NCI-H2171 (cell line): ENCODE measurements around the gene CLDN16.

Source experiments
- DNase-seq: peaks from one replicate; lab custom pipeline; 2025; lab: John Stamatoyannopoulos, UW

The CLDN16 gene, protein sequence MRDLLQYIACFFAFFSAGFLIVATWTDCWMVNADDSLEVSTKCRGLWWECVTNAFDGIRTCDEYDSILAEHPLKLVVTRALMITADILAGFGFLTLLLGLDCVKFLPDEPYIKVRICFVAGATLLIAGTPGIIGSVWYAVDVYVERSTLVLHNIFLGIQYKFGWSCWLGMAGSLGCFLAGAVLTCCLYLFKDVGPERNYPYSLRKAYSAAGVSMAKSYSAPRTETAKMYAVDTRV

DNA sequence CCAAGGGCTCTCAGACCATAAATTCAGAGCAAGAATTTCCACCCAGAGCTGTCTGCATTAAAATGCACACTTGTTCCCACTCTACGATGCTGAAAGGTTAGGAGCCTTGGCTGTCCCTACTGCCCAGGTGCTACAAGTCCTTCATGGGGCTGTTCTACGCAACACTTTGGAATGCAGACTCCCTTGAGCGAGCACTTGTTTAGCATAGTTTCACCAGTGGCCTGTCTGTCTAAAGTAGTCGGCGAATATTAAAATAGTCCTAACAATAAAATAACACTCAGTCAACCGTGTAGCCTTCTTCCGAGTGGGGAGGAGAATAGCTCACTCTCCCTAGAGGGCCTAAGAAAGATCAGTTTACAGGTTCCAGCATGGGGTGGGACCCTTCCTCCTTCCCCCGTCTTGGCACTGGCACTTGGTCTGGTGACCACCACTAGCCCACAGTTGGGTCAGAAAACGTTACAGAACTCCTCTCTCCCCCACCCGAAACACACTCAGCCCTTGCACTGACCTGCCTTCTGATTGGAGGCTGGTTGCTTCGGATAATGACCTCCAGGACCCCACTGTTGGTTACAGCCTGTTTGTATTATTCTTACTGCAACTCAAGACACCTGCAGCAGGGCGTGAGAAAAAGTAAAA, at the start of gene CLDN16:
TSS of gene CLDN16 (plus strand) at position 586 of the 636 bp plus-strand sequence. CDS start 167 bp downstream, outside the sequence.
- no peak for DNase-seq

DNA sequence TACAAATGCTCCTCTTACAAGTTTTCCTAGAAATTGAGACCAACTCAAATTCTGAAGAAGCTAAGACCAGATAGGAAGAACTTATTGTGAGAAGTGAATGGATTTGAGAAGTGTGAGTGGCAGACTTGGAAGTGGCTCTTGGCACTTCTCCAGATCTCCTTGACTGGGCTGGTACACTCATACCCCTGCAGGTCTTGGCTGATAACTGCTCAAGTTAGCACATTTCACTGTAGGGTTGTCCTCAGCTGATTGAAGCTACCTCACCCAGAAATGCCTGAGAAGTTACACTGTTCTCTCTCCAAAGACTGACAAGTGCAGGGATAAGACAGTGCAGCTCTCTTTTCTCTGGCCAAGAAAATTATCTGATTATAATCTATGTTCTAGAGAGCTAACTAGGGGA, 49.2 kb upstream of the CLDN16 start:
- DNase-seq = no peak

DNA sequence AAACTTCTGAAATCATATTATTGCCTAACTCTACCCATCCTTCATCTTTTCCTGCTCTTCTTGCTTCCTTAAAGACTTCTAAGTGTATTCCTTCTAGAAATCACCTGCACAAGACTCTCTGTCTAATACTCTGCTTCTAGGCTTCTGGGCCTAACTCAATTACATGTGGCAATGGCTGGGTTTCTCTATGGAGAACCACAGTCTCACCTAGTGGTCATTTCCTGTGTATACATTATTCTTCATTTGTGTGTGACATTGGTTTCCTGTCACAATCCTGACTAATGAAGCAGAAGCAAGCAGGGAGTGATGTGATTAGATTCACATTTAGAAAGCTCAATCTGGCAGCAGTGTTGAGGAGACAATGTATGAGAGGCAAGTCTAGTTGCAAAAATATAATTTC, 48.8 kb upstream of the CLDN16 start:
- no peak for DNase-seq

DNA sequence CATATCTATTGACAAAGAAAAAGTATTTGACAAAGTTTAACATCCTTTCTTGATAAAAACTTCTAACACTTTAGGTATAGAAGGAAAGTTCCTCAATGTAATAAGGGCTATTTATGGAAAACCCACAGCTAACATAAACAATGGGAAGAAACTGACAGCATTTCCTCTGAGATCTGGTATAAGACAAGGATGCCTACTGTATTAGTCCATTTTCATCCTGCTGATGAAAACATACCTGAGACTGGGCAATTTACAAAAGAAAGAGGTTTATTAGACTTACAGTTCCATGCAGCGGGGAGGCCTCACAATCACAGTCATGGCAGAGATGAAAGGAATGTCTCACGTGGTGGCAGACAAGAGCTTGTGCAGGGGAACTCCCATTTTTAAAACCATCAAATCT, 47.9 kb upstream of the CLDN16 start:
- DNase-seq = no peak

DNA sequence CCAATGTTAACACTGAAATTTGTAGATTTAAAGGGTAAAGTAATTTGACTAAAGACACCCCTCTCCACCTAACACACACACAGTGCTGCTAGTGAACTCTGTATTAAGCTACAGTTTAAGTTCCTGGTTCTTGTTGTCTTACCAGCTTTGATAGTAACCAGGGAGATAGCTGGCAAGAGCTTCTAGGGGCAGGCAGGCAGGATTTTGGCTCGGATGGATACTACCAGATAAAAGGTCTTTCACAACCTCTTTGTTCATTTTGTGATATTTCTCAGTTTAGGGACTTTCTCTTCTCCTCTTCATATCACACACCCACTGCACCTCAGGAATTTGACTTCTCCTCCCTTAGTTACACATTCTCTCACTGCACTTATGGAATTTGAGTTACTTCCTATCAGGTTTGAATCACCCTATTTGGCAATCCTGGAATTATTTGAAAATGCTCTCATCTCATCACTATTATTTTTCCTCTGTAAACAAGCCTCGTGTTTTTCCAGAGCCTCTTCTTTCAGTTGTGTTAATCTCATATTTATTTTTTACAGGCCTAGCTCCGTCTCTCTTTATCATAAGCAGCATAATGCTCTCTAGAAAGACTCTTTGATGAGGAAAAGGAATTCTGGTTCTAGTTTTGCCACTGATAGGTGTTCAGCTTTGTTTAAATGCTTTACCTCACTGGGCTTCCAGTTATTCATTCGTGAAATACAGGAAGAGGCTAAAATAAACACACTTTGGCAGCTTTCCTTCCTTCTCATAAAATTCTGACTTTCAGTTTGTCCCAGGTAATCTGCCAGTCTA, 42.7 kb upstream of the CLDN16 start:
- no peak for DNase-seq

DNA sequence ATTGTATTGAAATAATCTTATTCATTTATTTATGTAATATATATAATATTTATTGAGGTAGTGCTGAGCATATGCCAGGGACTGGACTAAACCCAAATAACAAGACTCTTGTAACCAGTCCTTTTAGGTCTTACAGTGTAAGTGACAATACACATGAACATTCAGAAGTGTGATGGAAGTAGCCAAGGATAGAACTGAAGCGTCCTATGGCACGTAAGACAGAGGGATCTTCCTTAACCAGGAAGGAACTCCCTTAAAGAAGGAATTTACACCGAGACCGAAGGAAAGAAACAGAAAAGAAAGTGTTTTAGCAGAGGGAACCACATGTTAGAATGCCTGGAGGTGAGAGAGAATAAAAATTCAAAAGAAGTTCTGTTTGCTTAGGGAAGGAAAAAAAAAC, 42.1 kb upstream of the CLDN16 start:
- no peak for DNase-seq

DNA sequence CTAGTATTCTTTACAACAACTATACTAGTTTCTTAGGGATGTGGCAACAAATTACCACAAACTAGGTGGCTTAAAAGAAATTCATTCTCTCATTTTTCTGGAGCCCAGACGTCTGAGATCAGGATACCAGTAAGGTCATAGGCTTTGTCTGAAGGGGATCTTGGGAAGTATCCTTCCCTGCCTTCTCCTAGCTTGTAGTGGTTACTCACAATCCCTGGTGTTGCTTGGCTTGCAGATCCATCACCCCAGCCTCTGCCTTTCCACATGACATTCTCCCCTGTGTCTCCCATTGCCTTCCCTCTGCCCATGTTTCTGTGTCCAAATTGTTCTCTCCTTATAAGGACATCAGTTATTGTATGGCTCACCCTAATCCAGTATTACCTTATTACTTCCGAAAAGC, 41.4 kb upstream of the CLDN16 start:
- DNase-seq = no peak

DNA sequence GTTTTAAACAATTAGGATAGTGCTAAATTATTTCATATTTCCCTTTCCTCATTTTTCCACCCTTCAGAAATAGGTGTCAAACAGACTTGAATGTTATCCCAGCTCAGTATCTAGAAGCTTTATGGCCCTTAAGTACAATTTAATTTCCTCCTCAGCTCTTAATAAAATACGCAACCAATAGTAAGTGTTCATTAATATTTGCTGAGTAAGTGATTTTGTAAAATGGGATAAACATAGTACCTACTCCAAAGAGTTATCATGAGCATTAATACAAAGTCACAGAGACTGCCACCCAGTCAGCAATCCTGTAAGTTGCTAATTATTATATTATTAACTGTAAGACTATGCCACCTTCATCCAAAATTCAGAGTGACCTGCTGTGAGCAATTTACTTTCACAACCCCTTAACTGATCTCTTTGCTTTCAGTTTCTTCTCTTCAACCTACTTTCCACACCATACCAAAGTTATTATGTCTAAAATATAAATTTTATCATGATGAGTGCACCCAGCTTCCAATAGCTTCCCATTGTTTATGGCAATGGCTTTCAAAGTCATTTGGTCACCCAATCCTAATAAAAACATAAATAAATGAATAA, 35.0 kb upstream of the CLDN16 start:
- no peak for DNase-seq

DNA sequence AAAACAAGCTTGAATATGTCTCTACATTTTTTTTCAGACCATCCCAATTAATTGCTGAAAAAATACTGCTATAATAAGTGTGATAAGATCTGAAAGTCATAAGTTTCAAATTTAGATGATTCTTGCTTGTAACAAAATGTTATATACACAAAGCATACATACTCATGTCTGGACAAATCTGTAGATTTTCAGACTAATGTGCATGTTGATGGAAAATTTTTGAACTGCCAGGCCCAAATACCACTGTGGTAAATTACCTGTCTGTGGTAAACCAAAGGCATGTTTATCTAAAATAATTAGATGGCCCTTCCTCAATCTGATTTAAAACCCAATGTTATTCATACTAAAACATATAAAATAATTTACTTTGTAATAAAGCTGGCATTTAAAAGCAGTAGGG, 31.7 kb upstream of the CLDN16 start:
- no peak for DNase-seq

DNA sequence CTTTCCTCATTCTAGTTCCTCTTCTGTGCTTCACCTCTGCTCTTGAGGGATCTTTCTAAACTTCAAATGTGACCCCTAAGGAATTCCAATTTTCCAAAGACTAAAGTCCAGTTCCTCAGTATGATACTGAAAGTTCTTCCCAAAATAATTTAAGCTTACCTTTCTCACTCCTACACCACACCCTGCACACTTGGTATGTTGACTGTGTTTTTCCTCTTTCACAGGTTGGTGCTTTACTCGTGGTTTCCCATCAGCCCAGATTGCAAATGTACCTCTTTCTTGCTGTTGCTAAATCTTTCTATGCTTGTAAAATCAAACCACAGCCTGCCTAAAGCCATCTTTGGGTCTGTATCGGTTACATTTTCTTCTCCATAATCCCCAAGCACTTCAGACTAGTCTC, 30.5 kb upstream of the CLDN16 start:
- DNase-seq = no peak

DNA sequence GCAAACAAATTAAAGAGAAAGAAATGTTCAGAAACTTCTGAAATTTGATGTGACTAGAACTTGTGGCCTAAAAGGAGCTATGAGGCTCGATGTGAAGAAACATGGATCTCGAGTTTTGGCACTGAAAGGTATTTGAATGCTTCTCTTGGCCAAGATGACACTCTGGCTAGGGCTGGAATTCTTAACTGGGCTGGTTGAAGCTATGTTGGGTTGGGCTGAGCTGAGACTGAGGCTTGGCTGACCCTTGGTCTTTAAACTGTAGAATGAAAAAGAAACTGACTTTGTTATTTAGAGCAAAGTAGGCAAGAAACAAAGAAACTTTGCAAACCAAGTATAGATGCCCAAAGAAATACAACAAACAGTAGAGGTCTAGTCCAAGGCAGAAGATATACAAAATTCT, 28.1 kb upstream of the CLDN16 start:
- DNase-seq = no peak

DNA sequence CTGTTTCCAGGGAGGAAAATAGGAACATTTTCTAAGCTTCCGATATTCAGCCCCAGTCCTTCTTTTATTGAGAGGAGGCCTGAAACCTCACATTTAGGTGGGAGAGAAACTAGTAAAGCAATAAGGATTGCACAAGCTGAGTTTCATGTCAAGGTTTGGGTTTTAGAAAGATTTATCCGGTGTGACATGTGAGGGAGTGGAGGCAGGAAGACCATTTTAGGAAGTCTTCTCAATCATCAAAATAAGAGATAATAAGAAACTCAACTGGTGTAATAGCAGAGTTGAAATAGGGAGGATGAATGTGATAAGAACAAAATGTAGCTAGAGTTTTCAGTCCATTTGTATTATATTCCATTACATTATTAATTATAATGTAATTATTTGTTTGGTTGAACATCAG, 27.7 kb upstream of the CLDN16 start:
- no peak for DNase-seq

DNA sequence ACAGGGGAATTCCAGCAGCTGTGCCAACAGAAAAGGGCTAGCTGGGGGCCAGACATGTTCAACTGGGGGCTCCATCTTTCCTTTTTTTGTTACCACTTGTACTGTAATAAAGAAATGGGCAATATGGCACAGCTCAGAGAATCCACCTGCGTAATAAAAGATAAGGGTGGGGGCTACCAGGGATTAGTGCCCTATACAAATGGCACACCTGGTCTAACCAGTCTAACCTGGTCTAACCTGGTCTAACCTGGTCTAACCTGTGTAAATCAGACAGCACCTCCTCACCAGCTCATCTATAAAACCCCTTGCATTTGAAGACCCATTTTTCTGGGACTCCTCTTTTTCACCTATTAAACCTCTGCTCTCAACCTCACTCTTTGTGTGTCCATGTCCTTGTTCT, 26.2 kb upstream of the CLDN16 start:
- no peak for DNase-seq

DNA sequence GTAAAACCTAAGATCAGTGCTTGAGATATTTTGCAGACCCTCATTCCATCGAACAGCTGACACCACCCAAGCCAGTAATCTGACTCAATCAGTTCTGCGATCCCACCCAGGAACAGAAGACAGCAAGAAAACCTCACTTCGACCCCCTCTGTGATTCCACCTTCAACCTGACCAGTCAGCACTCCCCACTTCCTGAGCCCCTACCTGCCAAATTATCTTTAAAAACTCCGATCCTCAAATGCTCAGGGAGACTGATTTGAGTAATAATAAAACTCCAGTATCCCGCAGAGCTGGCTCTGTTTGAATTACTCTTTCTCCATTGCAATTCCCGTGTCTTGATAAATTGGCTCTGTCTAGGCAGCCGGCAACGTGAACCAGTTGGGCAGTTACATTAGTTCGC, 25.7 kb upstream of the CLDN16 start:
- DNase-seq = no peak

DNA sequence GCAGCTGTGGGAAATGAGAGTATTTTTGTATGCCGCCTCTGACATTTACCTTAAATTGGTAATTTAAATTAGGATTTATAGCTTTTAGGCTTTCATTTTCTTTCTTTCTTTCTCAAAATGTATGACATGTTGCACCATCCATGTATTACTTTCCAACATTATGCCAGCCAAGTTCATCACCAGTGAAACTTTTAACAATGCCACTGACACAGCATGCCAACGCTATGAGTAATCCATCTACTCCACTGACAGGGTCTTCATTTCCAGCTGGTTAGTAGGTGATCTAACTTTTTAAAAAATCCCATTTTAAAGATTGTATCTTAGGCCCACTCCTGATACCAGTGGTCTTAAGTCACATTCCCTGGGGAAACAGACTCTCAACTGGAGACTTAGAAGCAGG, 21.8 kb upstream of the CLDN16 start:
- DNase-seq = no peak

DNA sequence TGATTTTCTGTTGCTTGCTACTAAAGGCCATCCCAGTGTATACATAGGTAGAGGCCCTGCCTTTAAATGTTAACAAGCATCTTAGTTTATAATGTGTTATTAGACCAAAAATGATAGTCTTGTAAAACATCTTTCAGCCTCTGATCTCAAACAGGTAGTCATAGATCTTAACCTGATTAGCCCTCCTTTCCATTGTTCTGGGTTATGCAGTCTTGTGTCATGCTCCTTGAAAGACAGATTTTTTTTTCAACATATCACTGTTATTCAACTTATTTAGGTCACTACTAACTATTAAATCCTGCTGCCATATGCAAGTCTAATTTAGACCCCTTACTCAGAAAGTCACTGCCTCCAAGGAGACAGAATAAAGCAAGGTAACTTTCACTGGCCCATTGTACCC, 19.1 kb upstream of the CLDN16 start:
- DNase-seq = no peak

DNA sequence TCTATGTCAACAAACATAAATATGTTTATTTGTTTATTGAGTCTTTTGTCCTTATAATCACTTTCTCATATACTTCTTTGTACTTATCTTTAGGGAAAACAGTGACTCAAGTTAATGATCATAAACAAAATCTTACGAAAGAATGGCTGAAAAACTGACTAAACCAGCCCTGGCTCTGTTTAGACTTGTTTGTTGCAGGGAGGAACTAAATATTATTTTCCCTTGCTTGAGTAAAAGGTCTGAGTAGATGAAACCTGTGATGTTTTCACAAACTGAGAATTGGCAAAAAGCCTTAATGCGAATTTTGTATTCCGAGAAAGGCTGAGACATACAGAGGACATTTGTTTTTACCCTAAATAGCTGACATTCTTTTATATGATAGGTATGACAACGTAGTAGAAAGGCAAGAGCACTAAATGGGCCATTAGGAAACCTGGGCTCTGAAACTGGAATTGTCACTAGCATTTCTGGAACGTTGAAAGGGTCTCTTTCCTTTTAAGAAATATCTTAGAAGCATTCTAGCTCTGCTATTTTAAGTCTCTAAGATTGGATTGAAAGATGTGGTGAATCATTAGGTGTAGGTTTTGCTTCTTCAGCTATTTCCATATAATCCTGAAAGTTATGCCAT, 18.2 kb upstream of the CLDN16 start:
- DNase-seq = no peak

DNA sequence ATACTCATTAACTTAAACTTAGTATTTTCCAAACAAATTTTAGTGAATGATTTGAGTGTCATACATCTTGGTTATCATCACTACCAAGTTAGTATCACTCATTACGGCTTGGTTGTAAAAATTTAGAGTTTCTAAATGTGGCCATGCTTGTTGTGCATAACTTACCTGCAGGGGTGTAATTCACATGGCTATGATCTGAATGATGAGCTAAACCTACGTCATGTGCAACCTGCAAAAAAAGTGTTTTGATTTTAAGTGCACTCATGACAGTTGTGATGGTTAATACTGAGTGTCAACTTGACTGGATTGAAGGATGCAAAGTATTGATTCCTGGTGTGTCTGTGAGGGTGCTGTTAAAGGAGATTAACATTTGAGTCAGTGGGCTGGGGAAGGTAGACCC, 17.6 kb upstream of the CLDN16 start:
- DNase-seq = no peak

DNA sequence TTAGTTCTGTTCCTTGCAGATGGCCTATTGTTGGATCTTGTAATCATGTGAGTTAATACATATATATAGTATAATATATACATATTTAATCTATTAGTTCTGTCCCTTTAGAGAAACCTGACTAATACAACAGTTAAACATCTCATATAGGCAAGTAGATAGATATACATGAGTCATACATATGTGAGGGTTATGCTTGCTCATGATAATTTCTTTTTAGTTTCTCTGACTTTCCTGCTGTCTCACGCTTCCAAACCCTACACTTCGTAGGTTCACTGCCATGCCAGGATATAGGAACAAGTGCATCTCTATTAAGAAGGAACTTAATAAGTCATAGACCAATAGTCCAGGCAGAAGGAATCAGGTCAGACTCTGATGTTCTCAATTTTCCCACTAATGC, 16.8 kb upstream of the CLDN16 start:
- no peak for DNase-seq

DNA sequence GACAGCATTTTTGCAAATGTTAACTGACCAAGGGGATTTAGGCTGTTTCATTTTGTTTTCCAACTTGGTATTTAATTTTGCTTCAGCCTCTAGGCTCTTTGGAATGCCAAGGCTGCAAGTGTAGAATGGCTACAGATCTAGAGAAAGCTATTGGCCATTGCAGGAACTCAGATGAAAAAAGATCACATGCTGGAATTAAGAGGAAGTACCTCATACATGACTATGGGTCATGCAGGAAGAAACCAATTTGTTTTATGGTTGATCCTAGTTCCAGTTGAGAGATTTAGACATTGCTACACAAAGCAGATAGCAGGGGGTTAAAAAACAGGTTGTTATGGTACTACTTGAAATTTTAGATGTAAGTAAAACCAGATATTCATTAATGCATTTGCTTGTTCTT, 12.7 kb upstream of the CLDN16 start:
- DNase-seq = no peak

DNA sequence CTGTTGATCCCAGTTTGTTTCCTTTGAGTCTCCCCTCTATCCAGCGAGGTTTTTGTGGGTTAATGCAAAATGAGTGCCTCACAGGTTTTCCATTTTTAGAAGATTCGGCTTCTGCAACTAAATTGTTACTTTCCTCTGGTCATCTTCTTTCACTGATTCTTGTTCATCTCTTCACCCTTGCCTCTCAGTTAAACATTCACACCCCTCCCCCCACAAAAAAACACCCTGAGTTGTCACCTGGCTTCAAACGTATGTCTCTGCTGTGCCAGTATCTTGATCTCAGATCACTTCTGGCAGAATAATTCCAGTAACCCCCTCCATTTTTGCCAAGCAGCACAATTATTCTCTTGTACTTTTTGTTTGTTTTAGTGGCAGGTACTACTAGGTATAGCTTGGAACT, 12.3 kb upstream of the CLDN16 start:
- no peak for DNase-seq

DNA sequence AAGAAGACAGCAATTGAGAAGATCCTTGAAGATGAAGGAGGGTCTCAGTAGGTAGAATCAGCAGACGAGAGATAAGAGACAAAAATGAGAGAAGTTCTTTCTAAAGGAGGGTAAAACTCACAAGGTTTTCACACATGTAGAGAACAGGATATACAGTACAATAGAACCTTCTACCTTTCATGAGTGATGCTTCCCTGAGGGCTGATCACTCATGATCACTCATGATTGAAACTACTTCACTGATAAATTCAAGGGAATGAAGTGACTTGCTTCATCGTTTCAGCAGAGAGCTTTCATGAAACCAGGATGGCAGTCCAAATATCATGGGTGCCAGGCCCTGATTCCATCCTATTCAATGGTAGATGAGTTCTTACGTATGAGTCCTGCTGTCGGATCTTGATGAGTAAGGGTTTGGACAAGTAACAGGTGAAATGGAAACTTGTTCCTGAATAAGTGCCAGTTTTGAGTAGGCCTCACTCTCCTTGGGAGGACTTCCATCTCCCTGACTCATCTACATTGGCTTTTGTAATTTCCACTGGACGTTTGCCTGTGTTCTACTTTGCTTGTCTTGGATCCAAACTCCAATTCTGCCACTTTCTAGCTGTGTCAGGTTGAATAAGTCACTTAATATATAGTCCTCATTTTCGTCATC, 9.6 kb upstream of the CLDN16 start:
- no peak for DNase-seq
